HepG2 (cell line): ENCODE results near the gene SMARCA2. TPM values are rescaled to one million over a fixed set of nuclear protein-coding genes. Genes with fewer than 3 reads are reported as not detected.

Source experiments
- ATAC-seq: fragments of 200-7000 bp; cut with Tn5 transposase; 3 replicates; pipeline ENCODE4 v1.9.1; 2020; ENCODE audit warnings: mild to moderate bottlenecking, moderate library complexity
- BruUV-seq: library from RNA; stranded (reverse); fragments of 400-500 nt; replicated peaks from 2 replicates; lab custom pipeline; 2021; lab: Mats Ljungman, UMichigan
- CTCF ChIA-PET: fragments of 300-600 bp; formaldehyde crosslinking; extraction: SDS; loops from one replicate; lab custom pipeline; 2021; ENCODE audit warnings: low total read pairs, inconsistent platforms, low intra/inter-chr PET ratio; lab: Yijun Ruan, JAX
- POLR2A ChIA-PET: fragments of 350-600 bp; sonication (Branson Sonifier 250); formaldehyde crosslinking; loops from one replicate; lab custom pipeline; 2020; ENCODE audit warnings: antibody characterized with exemption, inconsistent platforms; lab: Yijun Ruan, JAX
- DNase-seq: peaks from one replicate; pipeline ENCODE4 v3.0.0-alpha.2; 2015; ENCODE audit warnings: low spot score
- FAIRE-seq: peaks from 3 replicates; lab custom pipeline; 2011; peaks lifted over from hg19 to GRCh38; lab: Jason Lieb, UNC
- H2AFZ ChIP-seq: one replicate; pipeline ENCODE4 v1.6.1; 2011; ENCODE audit warnings: low read length, inconsistent platforms
- H3K27ac ChIP-seq: fragments of 300-600 bp; 3 replicates; pipeline ENCODE4 v1.8.0; 2011; ENCODE audit warnings: mixed run types, mild to moderate bottlenecking, mixed read lengths, low read length, inconsistent platforms; ENCODE audit not compliant: insufficient read depth; ENCODE audit errors: extremely low read length
- H3K27me3 ChIP-seq, 2 experiments: fragments of 200-600 bp in 1 of 2; 2 replicates in 1 of 2; 3 replicates in 1 of 2; pipeline versions ENCODE4 v1.6.0 to v1.8.0; 2011; ENCODE audit warnings: low read length in 2 of 2, mild to moderate bottlenecking in 2 of 2, moderate library complexity in 2 of 2, inconsistent platforms in 1 of 2; ENCODE audit not compliant: insufficient read depth in 2 of 2, control insufficient read depth in 1 of 2
- H3K36me3 ChIP-seq, 2 experiments: fragments of 200-600 bp in 1 of 2; replicated peaks in 1 of 2; 2 replicates in 1 of 2; 3 replicates in 1 of 2; pipeline versions ENCODE4 v1.5.1 to v1.8.0; 2011; ENCODE audit warnings: low read length in 2 of 2, inconsistent platforms in 1 of 2; ENCODE audit not compliant: insufficient read depth in 2 of 2, control insufficient read depth in 1 of 2
- H3K4me1 ChIP-seq: 2 replicates; pipeline ENCODE4 v1.5.1; 2012; ENCODE audit warnings: low read length, inconsistent platforms; ENCODE audit not compliant: insufficient read depth
- H3K4me2 ChIP-seq: 2 replicates; pipeline ENCODE4 v1.6.0; 2011; ENCODE audit warnings: low read depth, low read length, inconsistent platforms
- H3K4me3 ChIP-seq, 3 experiments: fragments of 200-600 bp in 1 of 3; sonication (generic), shearing (Covaris generic) in 1 of 3; replicated peaks in 1 of 3; 2 replicates each; pipeline ENCODE4 v1.5.1; 2011 to 2016; ENCODE audit warnings: low read length in 3 of 3, inconsistent platforms in 2 of 3, low read depth in 2 of 3, mild to moderate bottlenecking in 2 of 3, control low read depth in 1 of 3, mixed read lengths in 1 of 3; ENCODE audit not compliant: insufficient read depth in 1 of 3
- H3K79me2 ChIP-seq: one replicate; pipeline ENCODE4 v1.6.1; 2011; ENCODE audit warnings: low read length, inconsistent platforms; ENCODE audit not compliant: insufficient read depth
- H3K9ac ChIP-seq: 2 replicates; pipeline ENCODE4 v1.6.0; 2011; ENCODE audit warnings: mild to moderate bottlenecking, low read depth, low read length, inconsistent platforms; ENCODE audit not compliant: insufficient read depth
- H3K9me3 ChIP-seq: 2 replicates; pipeline ENCODE4 v1.5.1; 2012; ENCODE audit warnings: mild to moderate bottlenecking, low read length
- H4K20me1 ChIP-seq: 2 replicates; pipeline ENCODE4 v1.6.0; 2011; ENCODE audit warnings: inconsistent platforms, mild to moderate bottlenecking, low read length, moderate library complexity; ENCODE audit not compliant: insufficient read depth
- PBX3 ChIP-seq: sonication (generic); formaldehyde crosslinking; IDR thresholded peaks from 2 replicates; pipeline ENCODE4 v1.8.1; 2023; ENCODE audit warnings: missing genetic modification reagents, inconsistent platforms, borderline replicate concordance
- RARA ChIP-seq: IDR thresholded peaks from 2 replicates; pipeline ENCODE4 v1.6.1; 2016; ENCODE audit warnings: missing genetic modification reagents, missing compliant biosample characterization
- REST ChIP-seq, 2 experiments: IDR thresholded peaks; 2 replicates each; pipeline ENCODE4 v1.6.1; 2011 to 2012; ENCODE audit warnings: low read length in 2 of 2, borderline replicate concordance in 1 of 2, low read depth in 1 of 2, mild to moderate bottlenecking in 1 of 2, moderate library complexity in 1 of 2
- ZNF441 ChIP-seq: sonication (generic); formaldehyde crosslinking; IDR thresholded peaks from 2 replicates; pipeline ENCODE4 v1.7.0; 2021; ENCODE audit warnings: missing genetic modification reagents, borderline replicate concordance
- ZNF616 ChIP-seq: sonication (generic); formaldehyde crosslinking; IDR thresholded peaks from 2 replicates; pipeline ENCODE4 v1.5.0; 2020; ENCODE audit warnings: low read depth, mild to moderate bottlenecking, missing genetic modification reagents
- WGBS: methylation state at CpG from one replicate; pipeline ENCODE4 v1.1.6; 2017; ENCODE audit warnings: low lambda C conversion rate; 5-methylcytosine and 5-hydroxymethylcytosine counted together
- in situ Hi-C: cut with HindIII; loops from 2 replicates; pipeline ENCODE4 v1.10.0; 2017; ENCODE audit warnings: low pct_unique_long_range_greater_than_20kb; ENCODE audit not compliant: extremely low pct_ligation_motif_present
- intact Hi-C: fragments of 100-400 bp; cut with micrococcal nuclease; formaldehyde crosslinking; loops from one replicate; pipeline ENCODE4 v1.10.0; 2022; ENCODE audit not compliant: unreplicated experiment
- polyA plus RNA-seq, 8 experiments: library from polyadenylated mRNA; depleted of rRNA in 3 of 8; stranded (reverse) in 7 of 8; unstranded in 1 of 8; fragments of >200 nt; fragmentation: Illumina TruSeq in 4 of 8; extraction: Trizol in 4 of 8; gene quantifications; 2 replicates each; pipeline versions ENCODE4 v1.2.1 to v1.2.3, GENCODE V29; 2011 to 2016; ENCODE audit warnings: low read depth in 4 of 8, missing spikeins in 1 of 8, mixed read lengths in 1 of 8; ENCODE audit not compliant: insufficient read depth in 1 of 8
- total RNA-seq, 5 experiments: library from RNA; depleted of rRNA; stranded (reverse); fragments of >200 nt; fragmentation: Illumina TruSeq; extraction: Trizol; gene quantifications; 2 replicates each; pipeline ENCODE4 v1.2.3, GENCODE V29; 2016; ENCODE audit warnings: low read depth in 1 of 5
- TF ChIP-seq, protein P1 (sequence below): sonication (generic); formaldehyde crosslinking; IDR thresholded peaks from 2 replicates; pipeline ENCODE4 v1.8.0; 2022; ENCODE audit warnings: missing genetic modification reagents, low read depth, mild to moderate bottlenecking, borderline replicate concordance

The SMARCA2 gene
- total and polyA plus RNA-seq, 2 of the 13 experiments (the other 11 are each of a cell fraction or from before 2014, with no cell fraction given) = 22.5 to 23.7 TPM

DNA sequence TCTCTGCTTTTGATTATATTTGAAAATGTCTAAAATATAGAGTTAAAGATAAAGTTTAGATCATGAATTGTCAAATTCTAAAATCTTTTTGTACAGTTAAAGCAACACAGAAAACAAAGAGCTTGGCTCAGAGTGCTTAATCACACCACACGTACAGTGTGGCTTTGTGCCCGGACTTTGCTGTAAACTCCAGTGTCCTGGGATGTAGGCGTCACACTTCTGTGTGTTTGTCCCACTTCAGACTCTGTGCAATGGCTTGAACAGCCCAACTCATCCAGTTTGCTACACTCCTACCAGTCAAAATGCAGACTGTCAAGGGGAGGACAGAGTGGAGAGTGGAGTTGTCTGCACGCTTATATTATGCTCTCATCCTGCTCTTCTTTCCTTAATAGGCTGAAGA, 45.3 kb downstream of the SMARCA2 start:
- H2AFZ ChIP-seq = no peak overlapping the region
- no peak overlapping the region for H3K4me2 ChIP-seq
- no peaks in the 10 kb centered on the region for H3K79me2 ChIP-seq
- no peaks in the 10 kb centered on the region for H4K20me1 ChIP-seq
- POLR2A ChIA-PET = no interaction called here
- H3K36me3 ChIP-seq = peaks cover 1 to 21% of the 10 kb centered on the region in 2 experiments; a peak in 4 of 5 replicates
- DNase-seq (no peak), ATAC-seq (no peak), FAIRE-seq (no peak)
- H3K9ac ChIP-seq = no peak overlapping the region
- in situ Hi-C loops (no loop called here), intact Hi-C loops (no loop called here)
- H3K27me3 ChIP-seq = no peaks in the 10 kb centered on the region
- WGBS = 93% methylated on average over 4 of the region's 4 CpGs
- CTCF ChIA-PET = no interaction called here
- H3K4me1 ChIP-seq = no peaks in the 10 kb centered on the region
- no peak overlapping the region for H3K27ac ChIP-seq
- no peaks in the 10 kb centered on the region for H3K9me3 ChIP-seq
- no TSS peak for BruUV-seq
- TF ChIP-seq PBX3 = no peak
- TF ChIP-seq, protein P1, sequence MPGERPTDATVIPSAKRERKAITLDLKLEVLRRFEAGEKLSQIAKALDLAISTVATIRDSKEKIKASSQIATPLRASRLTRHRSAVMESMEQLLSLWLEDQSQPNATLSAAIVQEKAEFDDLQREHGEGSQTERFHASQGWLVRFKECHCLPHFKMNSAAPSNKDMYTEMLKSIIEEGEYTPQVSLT = no peak
- TF ChIP-seq ZNF616 (CRISPR knock-in tag) = no peak
- TF ChIP-seq REST (IDR thresholded peaks at IDR 0.05; ENCODE audit: borderline replicate concordance in 1 of 2, low read depth in 1 of 2, low read length in 2 of 2) = no peak
- TF ChIP-seq RARA (CRISPR knock-in tag) = no peak
- no peak for TF ChIP-seq ZNF441 (CRISPR knock-in tag)
- H3K4me3 ChIP-seq = no peak overlapping the region
